A673 (cell line): ENCODE results near the gene KDM6B.

Source experiments
- EZH2 ChIP-seq: fragments of 200-600 bp; sonication (generic); IDR thresholded peaks from 2 replicates; pipeline ENCODE4 v1.6.1; 2017; ENCODE audit warnings: borderline replicate concordance, low read depth, mild to moderate bottlenecking, mixed read lengths, antibody characterized with exemption, low read length; ENCODE audit not compliant: poor library complexity, severe bottlenecking
- TF ChIP-seq, protein P1 (sequence below): fragments of 300-800, 200-600 bp; sonication (generic); conservative IDR thresholded peaks from 2 replicates; pipeline ENCODE4 v1.5.1; 2017; ENCODE audit warnings: low read depth, mild to moderate bottlenecking, antibody characterized with exemption, low read length, moderate library complexity, mixed read lengths

DNA sequence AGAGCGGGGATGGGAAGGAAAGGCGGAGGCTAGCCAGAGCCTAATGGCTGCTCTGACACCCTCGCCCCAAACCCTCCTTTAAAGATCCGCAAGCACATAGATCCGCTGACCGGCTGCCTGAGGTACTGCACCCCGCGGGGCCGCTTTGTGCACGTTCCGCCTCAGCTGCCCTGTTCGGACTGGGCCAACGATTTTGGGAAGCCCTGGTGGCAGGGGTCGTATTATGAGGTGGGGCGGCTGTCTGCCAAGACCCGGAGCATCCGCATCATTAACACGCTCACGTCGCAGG lies 24.4 kb downstream of the KDM6B start:
- TF ChIP-seq, protein P1, sequence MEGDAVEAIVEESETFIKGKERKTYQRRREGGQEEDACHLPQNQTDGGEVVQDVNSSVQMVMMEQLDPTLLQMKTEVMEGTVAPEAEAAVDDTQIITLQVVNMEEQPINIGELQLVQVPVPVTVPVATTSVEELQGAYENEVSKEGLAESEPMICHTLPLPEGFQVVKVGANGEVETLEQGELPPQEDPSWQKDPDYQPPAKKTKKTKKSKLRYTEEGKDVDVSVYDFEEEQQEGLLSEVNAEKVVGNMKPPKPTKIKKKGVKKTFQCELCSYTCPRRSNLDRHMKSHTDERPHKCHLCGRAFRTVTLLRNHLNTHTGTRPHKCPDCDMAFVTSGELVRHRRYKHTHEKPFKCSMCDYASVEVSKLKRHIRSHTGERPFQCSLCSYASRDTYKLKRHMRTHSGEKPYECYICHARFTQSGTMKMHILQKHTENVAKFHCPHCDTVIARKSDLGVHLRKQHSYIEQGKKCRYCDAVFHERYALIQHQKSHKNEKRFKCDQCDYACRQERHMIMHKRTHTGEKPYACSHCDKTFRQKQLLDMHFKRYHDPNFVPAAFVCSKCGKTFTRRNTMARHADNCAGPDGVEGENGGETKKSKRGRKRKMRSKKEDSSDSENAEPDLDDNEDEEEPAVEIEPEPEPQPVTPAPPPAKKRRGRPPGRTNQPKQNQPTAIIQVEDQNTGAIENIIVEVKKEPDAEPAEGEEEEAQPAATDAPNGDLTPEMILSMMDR = 0 out of 2 replicates have a peak, but pooled peaks have one; percentile 30
- TF ChIP-seq EZH2 = no peak
